Common myeloid progenitor, CD34-positive (primary cell): ENCODE results near the gene CCDC80.
A peak's percentile ranks its signal among the peaks of the same experiment; 100 is the strongest.

Experiments
- CTCF ChIA-PET: fragments of 350-600 bp; sonication (Branson Sonifier 250); formaldehyde crosslinking; loops from one replicate; lab custom pipeline; 2021; ENCODE audit warnings: antibody characterized with exemption; lab: Charles Lee
- POLR2A ChIA-PET: fragments of 350-600 bp; sonication (Branson Sonifier 250); formaldehyde crosslinking; loops from one replicate; lab custom pipeline; 2021; ENCODE audit warnings: antibody characterized with exemption; lab: Charles Lee
- DNase-seq, 3 donors: peaks; one replicate each; pipeline versions ENCODE4 v3.0.0 to v3.0.0-alpha.2; 2013
- H3K27ac ChIP-seq, 2 experiments: 1 replicate in 1 of 2; 2 replicates in 1 of 2; pipeline ENCODE4 v1.7.0; 2013; ENCODE audit warnings: inconsistent platforms in 2 of 2, low read length in 2 of 2, mild to moderate bottlenecking in 2 of 2, low read depth in 1 of 2, moderate library complexity in 1 of 2; ENCODE audit not compliant: severe bottlenecking in 2 of 2, insufficient read depth in 1 of 2, poor library complexity in 1 of 2
- H3K27me3 ChIP-seq, 5 experiments: replicated peaks in 2 of 5; 1 replicate in 3 of 5; 2 replicates in 2 of 5; pipeline versions ENCODE4 v1.6.1 to v1.7.0; 2013; ENCODE audit warnings: low read length in 4 of 5, mild to moderate bottlenecking in 2 of 5, moderate library complexity in 2 of 5, inconsistent platforms in 1 of 5; ENCODE audit not compliant: insufficient read depth in 5 of 5, control insufficient read depth in 4 of 5
- H3K36me3 ChIP-seq, 4 experiments: 1 replicate in 2 of 4; 2 replicates in 2 of 4; pipeline versions ENCODE4 v1.6.1 to v1.7.0; 2013; ENCODE audit warnings: low read length in 3 of 4, control low read depth in 1 of 4, mild to moderate bottlenecking in 1 of 4; ENCODE audit not compliant: control insufficient read depth in 4 of 4, insufficient read depth in 4 of 4
- H3K4me1 ChIP-seq, 4 experiments: 1 replicate in 3 of 4; 2 replicates in 1 of 4; pipeline versions ENCODE4 v1.6.1 to v1.7.1; 2013; ENCODE audit warnings: low read length in 3 of 4, mild to moderate bottlenecking in 3 of 4, control low read depth in 1 of 4, inconsistent platforms in 1 of 4, moderate library complexity in 1 of 4; ENCODE audit not compliant: control insufficient read depth in 4 of 4, insufficient read depth in 4 of 4; ENCODE audit errors: control extremely low read depth in 1 of 4
- H3K4me3 ChIP-seq, 7 experiments: 1 replicate in 4 of 7; 2 replicates in 3 of 7; pipeline versions ENCODE4 v1.5.1 to v1.7.0; 2013; ENCODE audit warnings: mild to moderate bottlenecking in 7 of 7, low read length in 6 of 7, moderate library complexity in 6 of 7, inconsistent platforms in 2 of 7, low read depth in 2 of 7, control low read depth in 1 of 7; ENCODE audit not compliant: insufficient read depth in 4 of 7, control insufficient read depth in 1 of 7; ENCODE audit errors: extremely low read depth in 1 of 7
- H3K9me3 ChIP-seq, 5 experiments: 1 replicate in 4 of 5; 2 replicates in 1 of 5; pipeline versions ENCODE4 v1.6.1 to v1.7.1; 2013; ENCODE audit warnings: low read length in 4 of 5, mild to moderate bottlenecking in 2 of 5, inconsistent platforms in 1 of 5, low read depth in 1 of 5, moderate library complexity in 1 of 5; ENCODE audit not compliant: control insufficient read depth in 4 of 5, insufficient read depth in 2 of 5; ENCODE audit errors: control extremely low read depth in 1 of 5
- WGBS: methylation state at CpG from one replicate; pipeline ENCODE4 v1.1.5; 2013; ENCODE audit not compliant: insufficient coverage; 5-methylcytosine and 5-hydroxymethylcytosine counted together

Gene CCDC80

DNA sequence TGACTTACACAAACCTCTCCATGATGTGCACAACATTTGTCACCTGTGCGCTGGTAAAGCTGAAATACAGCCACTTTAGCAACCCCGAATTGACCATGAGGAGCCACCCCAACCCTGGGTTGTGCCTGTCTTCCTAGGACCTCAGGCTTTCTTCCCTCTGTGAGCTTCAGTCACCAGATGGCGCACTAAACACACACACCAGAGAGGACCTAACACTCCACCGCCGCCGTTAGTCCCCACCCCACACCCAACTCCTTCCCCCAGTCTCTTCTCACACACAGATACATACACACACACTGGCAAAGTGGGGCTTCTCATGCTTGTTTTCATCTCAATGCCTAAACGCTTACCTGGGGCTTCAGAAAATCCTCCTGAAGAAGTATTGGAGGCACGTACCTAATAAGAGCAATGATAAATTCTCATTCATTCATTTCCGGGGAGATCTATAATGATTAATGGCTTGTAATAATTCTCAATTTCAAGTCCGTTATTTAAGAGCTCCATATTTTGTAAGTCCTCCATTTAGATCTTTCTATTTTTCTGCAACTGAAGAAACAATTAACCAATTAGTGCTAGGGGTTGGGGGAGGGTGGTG, 2.1 kb upstream of the CCDC80 start:
- peak overlapping the region in 2 of 7 experiments; percentile 13 to 61 for H3K4me3 ChIP-seq
- WGBS: 2% methylated on average over 5 of the region's 10 CpGs

DNA sequence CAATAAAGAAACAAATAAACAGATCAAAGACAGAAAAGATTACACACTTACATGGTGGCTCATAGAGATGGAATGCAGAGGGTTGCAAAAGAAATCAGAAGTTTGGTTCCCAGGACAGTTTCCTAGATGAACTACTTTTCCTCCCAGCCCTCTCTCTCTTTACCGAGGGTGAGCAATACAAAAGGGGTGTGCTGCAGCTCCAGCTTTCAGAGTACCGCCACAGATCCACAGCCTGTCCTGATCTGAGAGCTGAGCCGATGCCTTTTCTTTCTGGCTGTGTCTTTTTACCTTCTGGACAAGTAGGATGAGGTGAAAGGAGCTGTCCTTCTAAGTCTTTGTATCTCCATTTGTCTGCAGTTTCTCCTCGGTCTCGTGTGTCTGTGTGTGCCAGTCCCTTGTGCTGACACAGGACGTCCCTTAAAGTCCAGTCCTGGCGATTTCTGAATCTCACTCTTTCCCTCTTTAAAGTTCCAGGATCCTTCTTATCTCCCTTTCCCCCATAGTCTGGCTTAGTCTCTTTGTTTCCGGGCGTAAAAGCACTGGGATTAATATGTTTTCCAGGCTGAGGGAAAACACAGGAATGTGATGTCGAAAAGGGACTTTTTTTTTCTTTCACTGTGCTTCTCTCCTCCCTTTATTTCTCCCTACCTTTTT, 540 bp downstream of the CCDC80 start:
- WGBS: 60% methylated on average over 6 of the region's 10 CpGs
- POLR2A ChIA-PET: no interaction called here

More for the DNA sequence above, 2.1 kb upstream of the CCDC80 start:
- peak; percentile 81 to 92 (median 90) for DNase-seq
- Histone ChIP-seq H3K9me3 (no peaks in the 10 kb centered on the region), H3K36me3 (no peaks in the 10 kb centered on the region), H3K4me1 (peaks cover 0 to 5% (median 3%) of the 10 kb centered on the region in 4 experiments), H3K27me3 (peaks cover 0 to 16% (median 6%) of the 10 kb centered on the region in 5 experiments), H3K27ac (no peak overlapping the region)
- POLR2A ChIA-PET: interaction anchor here (0.5 kb wide), 1 partner anchor 1733 kb away, joined by 3 read pairs; no protein-coding TSS in a partner anchor
- CTCF ChIA-PET: interaction anchor here (0.6 to 3.2 kb wide), 27 partner anchors 8 to 792 kb away, joined by 3 to 28 read pairs (median 4); no protein-coding TSS in a partner anchor

DNA sequence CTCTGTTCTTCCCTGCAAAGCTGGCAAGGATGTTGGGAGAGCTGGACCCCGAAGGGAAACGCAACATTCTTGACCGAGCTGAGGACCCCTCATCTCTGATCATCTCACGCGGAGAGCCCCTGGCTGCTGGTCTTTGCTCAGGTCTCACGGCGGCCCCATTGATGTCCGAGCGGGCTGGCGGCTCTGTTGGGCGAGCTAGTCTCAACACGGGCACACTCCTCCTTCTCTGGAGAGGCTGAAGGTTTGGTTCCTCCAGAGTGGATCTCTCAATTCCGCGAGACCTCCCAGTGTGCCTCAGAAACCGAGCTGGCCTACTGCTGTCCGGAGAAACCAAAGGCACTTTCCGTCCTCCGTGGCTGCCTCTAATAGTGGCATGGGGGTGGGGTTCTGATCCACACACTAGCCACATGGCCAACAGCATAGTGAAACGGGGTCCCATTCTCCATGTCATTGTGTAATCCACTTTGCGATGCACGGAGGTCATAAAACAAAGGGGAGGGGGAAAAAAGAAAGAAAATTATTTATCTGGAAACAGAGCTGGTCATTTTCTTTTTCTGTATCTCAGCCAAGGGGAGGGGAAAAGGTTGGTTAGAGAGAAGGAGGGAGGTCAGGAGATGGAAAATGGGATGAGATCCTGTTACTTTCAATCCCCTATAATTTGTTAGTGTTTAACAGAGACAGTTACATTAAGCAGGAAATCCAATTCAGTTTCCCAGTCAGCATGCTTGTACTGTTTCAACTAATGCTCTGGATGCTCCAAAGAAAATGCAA, 1.3 kb downstream of the CCDC80 start:
- H3K27ac ChIP-seq: no peak overlapping the region
- H3K4me3 ChIP-seq: no peak overlapping the region
- WGBS: over 99% methylated on average over 20 of the region's 21 CpGs
- DNase-seq: no peak
- H3K27me3 ChIP-seq: peaks cover 0 to 16% (median 6%) of the 10 kb centered on the region in 5 experiments
- CTCF ChIA-PET: interaction anchor here (1.0 to 1.4 kb wide), 3 partner anchors 8 to 61 kb away, joined by 3 to 4 read pairs (median 4); no protein-coding TSS in a partner anchor
- peaks cover 0 to 5% (median 3%) of the 10 kb centered on the region in 4 experiments for H3K4me1 ChIP-seq
- POLR2A ChIA-PET: interaction anchor here (0.8 kb wide), 1 partner anchor 15 kb away, joined by 4 read pairs; no protein-coding TSS in a partner anchor
- H3K36me3 ChIP-seq: no peaks in the 10 kb centered on the region
- H3K9me3 ChIP-seq: no peaks in the 10 kb centered on the region

More for the DNA sequence above, 540 bp downstream of the CCDC80 start:
- no peak for DNase-seq
- H3K36me3 ChIP-seq: no peaks in the 10 kb centered on the region
- no peak overlapping the region for H3K27ac ChIP-seq
- H3K4me3 ChIP-seq: peak overlapping the region in 1 of 7 experiments; percentile 52
- CTCF ChIA-PET: interaction anchor here (1.2 to 1.4 kb wide), 2 partner anchors 14 to 62 kb away, joined by 4 read pairs; no protein-coding TSS in a partner anchor
- H3K9me3 ChIP-seq: no peaks in the 10 kb centered on the region
- H3K27me3 ChIP-seq: peaks cover 0 to 16% (median 6%) of the 10 kb centered on the region in 5 experiments
- H3K4me1 ChIP-seq: peaks cover 0 to 5% (median 3%) of the 10 kb centered on the region in 4 experiments

DNA sequence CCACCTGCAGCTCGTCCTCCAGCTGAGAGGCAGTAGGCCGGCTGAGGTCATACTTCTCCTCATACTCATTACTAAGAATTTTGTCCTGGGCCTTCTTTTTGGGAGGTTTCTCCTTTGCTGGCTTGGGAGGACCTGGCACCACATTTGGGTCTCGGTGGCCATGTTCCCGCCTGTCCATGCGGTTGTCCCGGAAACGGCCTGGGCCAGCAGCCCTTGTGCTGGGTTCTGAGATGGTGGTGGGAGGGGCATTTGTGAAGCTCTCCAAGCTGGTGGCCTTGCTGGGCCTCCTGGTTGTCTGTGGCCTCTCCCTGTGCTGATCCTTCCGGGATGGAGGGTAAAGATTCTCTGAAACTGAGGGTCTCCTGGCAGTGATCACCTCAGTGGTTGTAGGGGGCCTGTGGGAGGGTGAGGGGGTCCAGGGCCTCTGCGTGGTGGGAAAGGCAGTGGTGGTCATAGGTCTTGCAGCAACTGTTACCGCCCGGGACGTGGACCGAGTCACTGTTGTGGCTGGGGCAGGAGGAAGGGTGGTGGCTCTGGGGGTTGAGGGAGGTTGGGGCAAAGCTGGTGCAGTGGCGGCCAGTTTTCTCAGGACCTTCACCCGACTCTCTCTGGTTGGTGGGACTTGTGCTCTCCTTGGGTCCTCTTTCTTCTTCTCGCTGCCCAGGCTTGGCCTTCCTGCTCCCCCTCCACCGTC, 2.5 kb downstream of the CCDC80 start:
- H3K27ac ChIP-seq: no peak overlapping the region
- peaks cover 0 to 6% (median 3%) of the 10 kb centered on the region in 4 experiments for H3K4me1 ChIP-seq
- H3K36me3 ChIP-seq: no peaks in the 10 kb centered on the region
- 98% methylated on average over 6 of the region's 17 CpGs for WGBS
- CTCF ChIA-PET: interaction anchor here (0.8 to 1.5 kb wide), 5 partner anchors 9 to 65 kb away, joined by 3 to 5 read pairs (median 3); no protein-coding TSS in a partner anchor
- POLR2A ChIA-PET: no interaction called here
- H3K9me3 ChIP-seq: no peaks in the 10 kb centered on the region
- no peak for DNase-seq
- H3K4me3 ChIP-seq: no peak overlapping the region
- peaks cover 0 to 16% (median 6%) of the 10 kb centered on the region in 5 experiments for H3K27me3 ChIP-seq

DNA sequence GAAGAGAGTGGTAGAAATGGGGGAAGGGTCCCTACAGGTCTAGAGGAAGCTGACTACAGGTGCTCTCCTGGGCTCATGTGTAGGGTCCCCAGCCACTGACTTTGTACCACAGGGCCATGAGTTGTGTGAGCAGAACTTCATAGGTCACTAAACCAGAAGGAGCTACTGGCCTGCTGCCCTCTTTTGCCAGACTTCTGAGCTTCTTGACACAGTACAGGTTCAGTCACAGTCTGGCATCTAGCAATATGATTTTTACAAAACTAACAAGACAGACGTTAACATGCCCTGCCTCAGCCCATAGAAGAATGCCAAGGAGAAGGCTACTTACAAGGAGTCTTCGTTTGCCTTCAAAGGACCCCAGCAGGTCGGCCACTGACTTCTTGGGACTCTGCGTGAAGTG, 3.2 kb downstream of the CCDC80 start:
- Histone ChIP-seq H3K27ac (no peak overlapping the region), H3K4me1 (peaks cover 0 to 9% (median 0%) of the 10 kb centered on the region in 4 experiments)
- POLR2A ChIA-PET: no interaction called here

DNA sequence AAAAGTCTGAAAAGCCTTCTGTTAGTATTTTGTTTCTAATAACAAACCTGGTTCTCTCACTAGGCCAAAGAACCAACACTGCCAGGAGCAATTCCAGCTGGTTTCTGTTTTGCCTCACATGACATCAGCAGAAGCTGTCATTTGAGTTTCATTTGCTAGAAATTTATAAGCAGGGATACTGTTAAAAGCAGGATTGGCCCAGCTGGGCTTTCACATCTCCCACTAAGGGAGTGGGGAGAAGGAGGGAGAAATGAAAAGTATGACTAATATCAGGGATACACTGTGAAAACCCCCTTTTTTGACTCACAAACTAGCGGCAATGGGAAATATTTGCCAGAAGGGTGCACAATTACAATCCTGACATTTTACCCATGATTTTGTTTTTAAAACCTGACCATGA, 5.3 kb downstream of the CCDC80 start:
- Histone ChIP-seq H3K36me3 (no peaks in the 10 kb centered on the region), H3K9me3 (no peaks in the 10 kb centered on the region), H3K4me3 (no peak overlapping the region), H3K27ac (no peak overlapping the region), H3K4me1 (peaks cover 0 to 6% (median 0%) of the 10 kb centered on the region in 4 experiments), H3K27me3 (peaks cover 0 to 6% (median 0%) of the 10 kb centered on the region in 5 experiments)
- WGBS: 100% methylated on average over 1 of the region's 1 CpG
- POLR2A ChIA-PET: no interaction called here
- DNase-seq: no peak
- CTCF ChIA-PET: interaction anchor here (0.8 to 0.9 kb wide), 2 partner anchors 8 to 53 kb away, joined by 4 read pairs; no protein-coding TSS in a partner anchor

More for the DNA sequence above, 3.2 kb downstream of the CCDC80 start:
- 88% methylated on average over 1 of the region's 4 CpGs for WGBS
- Histone ChIP-seq H3K36me3 (no peaks in the 10 kb centered on the region), H3K4me3 (no peak overlapping the region), H3K9me3 (no peaks in the 10 kb centered on the region), H3K27me3 (peaks cover 0 to 16% (median 6%) of the 10 kb centered on the region in 5 experiments)
- no peak for DNase-seq
- CTCF ChIA-PET: interaction anchor here (0.8 to 1.8 kb wide), 5 partner anchors 12 to 66 kb away, joined by 3 to 5 read pairs (median 3); no protein-coding TSS in a partner anchor
